GM18499 (cell line): ENCODE results near the gene LRRC3B.
"Not testable (repeated sequence)": the region's sequence is repeated elsewhere in the genome, so short reads cannot be mapped to it uniquely, and the experiment has no call there.

Experiments used
- ATAC-seq: cut with Tn5 transposase; IDR thresholded peaks from one replicate; pipeline ENCODE4 v1.9.1; 2021; ENCODE audit warnings: moderate number of reproducible peaks; ENCODE audit not compliant: insufficient read depth, unreplicated experiment

The LRRC3B gene

GRCh38 chr3:26622621-26623418 is at the start of gene LRRC3B:
Gene LRRC3B (plus strand): TSS chr3:26622772. CDS start chr3:26709673, 86,901 bp downstream.
- no peak for ATAC-seq

- ATAC-seq, result no peak
Measured at GRCh38 chr3:26574766-26575165, 47.8 kb upstream of the LRRC3B start.

- no peak for ATAC-seq
Measured at GRCh38 chr3:26579116-26579515, 43.5 kb upstream of the LRRC3B start.

GRCh38 chr3:26587571-26587970 is 35.0 kb upstream of the LRRC3B start:
- ATAC-seq, result no peak

- ATAC-seq, result no peak
Measured at GRCh38 chr3:26588931-26589330, 33.6 kb upstream of the LRRC3B start.

GRCh38 chr3:26589678-26590077 is 32.9 kb upstream of the LRRC3B start:
- no peak for ATAC-seq

GRCh38 chr3:26590919-26591484 is 31.6 kb upstream of the LRRC3B start:
- ATAC-seq, result no peak

- ATAC-seq, result no peak
Measured at GRCh38 chr3:26591926-26592325, 30.6 kb upstream of the LRRC3B start.

- no peak for ATAC-seq
Measured at GRCh38 chr3:26592451-26592850, 30.1 kb upstream of the LRRC3B start.

GRCh38 chr3:26596335-26596734 is 26.2 kb upstream of the LRRC3B start:
- no peak for ATAC-seq

- ATAC-seq, result not testable (repeated sequence)
Measured at GRCh38 chr3:26603311-26603710, 19.3 kb upstream of the LRRC3B start.

- ATAC-seq, result not testable (repeated sequence)
Measured at GRCh38 chr3:26603771-26604170, 18.8 kb upstream of the LRRC3B start.

GRCh38 chr3:26614006-26614685 is 8.4 kb upstream of the LRRC3B start:
- no peak for ATAC-seq

- ATAC-seq, result no peak
Measured at GRCh38 chr3:26621176-26621575, 1.4 kb upstream of the LRRC3B start.

GRCh38 chr3:26621906-26622620 is 509 bp upstream of the LRRC3B start:
- no peak for ATAC-seq

GRCh38 chr3:26623419-26624208 is 1.0 kb downstream of the LRRC3B start:
- ATAC-seq, result no peak

- ATAC-seq, result no peak
Measured at GRCh38 chr3:26624209-26624765, 1.7 kb downstream of the LRRC3B start.

- no peak for ATAC-seq
Measured at GRCh38 chr3:26625187-26625586, 2.6 kb downstream of the LRRC3B start.

- ATAC-seq, result no peak
Measured at GRCh38 chr3:26627080-26627479, 4.5 kb downstream of the LRRC3B start.

- no peak for ATAC-seq
Measured at GRCh38 chr3:26628915-26629314, 6.3 kb downstream of the LRRC3B start.
